PC-9 (cell line): ENCODE measurements around the gene TSHZ3. TPM values are rescaled to one million over a fixed set of nuclear protein-coding genes. Genes with fewer than 3 reads are reported as not detected.

Experiments used
- BruUV-seq: library from RNA; stranded (reverse); fragments of 400-500 nt; replicated peaks from 2 replicates; lab custom pipeline; 2021; lab: Mats Ljungman, UMichigan
- CTCF ChIA-PET: fragments of 300-600 bp; sonication (Branson Sonifier 250); formaldehyde crosslinking; loops from one replicate; lab custom pipeline; 2022; ENCODE audit warnings: antibody characterized with exemption; lab: Charles Lee
- POLR2A ChIA-PET: fragments of 300-600 bp; sonication (Branson Sonifier 250); formaldehyde crosslinking; loops from one replicate; lab custom pipeline; 2022; ENCODE audit warnings: antibody characterized with exemption; ENCODE audit not compliant: unreplicated experiment; lab: Charles Lee
- DNase-seq, 2 experiments: peaks; one replicate each; pipeline versions ENCODE4 v3.0.0 to v3.0.0-alpha.2; 2015 to 2022; ENCODE audit warnings: mixed read lengths in 1 of 2
- H2AFZ ChIP-seq: fragments of 200-600 bp; sonication (generic); 2 replicates; pipeline ENCODE4 v1.8.1; 2017; ENCODE audit warnings: antibody characterized with exemption
- H3F3A ChIP-seq: fragments of 200-600 bp; sonication (generic); 2 replicates; pipeline ENCODE4 v1.8.1; 2017; ENCODE audit warnings: antibody characterized with exemption, mild to moderate bottlenecking, low read depth; ENCODE audit not compliant: insufficient read depth
- H3K27ac ChIP-seq: fragments of 200-600 bp; sonication (generic); 2 replicates; pipeline ENCODE4 v1.6.1; 2016; ENCODE audit warnings: mixed run types
- H3K27me3 ChIP-seq: fragments of 200-600 bp; sonication (generic); 2 replicates; pipeline ENCODE4 v1.6.1; 2016; ENCODE audit warnings: low read depth, mixed run types; ENCODE audit not compliant: insufficient read depth
- H3K36me3 ChIP-seq: fragments of 200-600 bp; sonication (generic); 2 replicates; pipeline ENCODE4 v1.6.1; 2016; ENCODE audit warnings: low read depth, mixed run types
- H3K4me1 ChIP-seq: fragments of 200-600 bp; sonication (generic); replicated peaks from 2 replicates; pipeline ENCODE4 v1.6.1; 2016; ENCODE audit warnings: mixed run types; ENCODE audit not compliant: insufficient read depth
- H3K4me2 ChIP-seq: fragments of 200-600 bp; sonication (generic); 2 replicates; pipeline ENCODE4 v1.6.1; 2017; ENCODE audit warnings: mixed run types
- H3K4me3 ChIP-seq: fragments of 200-600 bp; sonication (generic); 2 replicates; pipeline ENCODE4 v1.6.1; 2016; ENCODE audit warnings: mixed run types
- H3K79me2 ChIP-seq: fragments of 200-600 bp; sonication (generic); 2 replicates; pipeline ENCODE4 v1.6.1; 2017; ENCODE audit warnings: low read depth, mixed run types
- H3K9me2 ChIP-seq: fragments of 200-600 bp; sonication (generic); 2 replicates; pipeline ENCODE4 v1.8.1; 2017; ENCODE audit warnings: mild to moderate bottlenecking; ENCODE audit not compliant: insufficient read depth
- H3K9me3 ChIP-seq: fragments of 200-600 bp; sonication (generic); 2 replicates; pipeline ENCODE4 v1.8.1; 2016; ENCODE audit warnings: low read depth; ENCODE audit not compliant: insufficient read depth
- H4K20me1 ChIP-seq: fragments of 200-600 bp; sonication (generic); 2 replicates; pipeline ENCODE4 v1.8.1; 2017; ENCODE audit not compliant: insufficient read depth
- EZH2 ChIP-seq: fragments of 200-600 bp; sonication (generic); IDR thresholded peaks from 2 replicates; pipeline ENCODE4 v1.8.0; 2017; ENCODE audit warnings: antibody characterized with exemption, low read depth
- intact Hi-C: fragments of 100-400 bp; cut with micrococcal nuclease; formaldehyde crosslinking; loops from one replicate; pipeline ENCODE4 v1.10.0; 2022; ENCODE audit not compliant: unreplicated experiment
- total RNA-seq: library from RNA; stranded (reverse); gene quantifications from 2 replicates; pipeline ENCODE4 v1.2.3, GENCODE V29; 2021
- TF ChIP-seq, protein P1 (sequence below): fragments of 200-600 bp; sonication (generic); conservative IDR thresholded peaks from 2 replicates; pipeline ENCODE4 v1.6.1; 2017; ENCODE audit warnings: mixed run types, antibody characterized with exemption, mild to moderate bottlenecking, moderate library complexity

Gene TSHZ3
- total RNA-seq, 1 experiment from 2014 or later: not detected

DNA sequence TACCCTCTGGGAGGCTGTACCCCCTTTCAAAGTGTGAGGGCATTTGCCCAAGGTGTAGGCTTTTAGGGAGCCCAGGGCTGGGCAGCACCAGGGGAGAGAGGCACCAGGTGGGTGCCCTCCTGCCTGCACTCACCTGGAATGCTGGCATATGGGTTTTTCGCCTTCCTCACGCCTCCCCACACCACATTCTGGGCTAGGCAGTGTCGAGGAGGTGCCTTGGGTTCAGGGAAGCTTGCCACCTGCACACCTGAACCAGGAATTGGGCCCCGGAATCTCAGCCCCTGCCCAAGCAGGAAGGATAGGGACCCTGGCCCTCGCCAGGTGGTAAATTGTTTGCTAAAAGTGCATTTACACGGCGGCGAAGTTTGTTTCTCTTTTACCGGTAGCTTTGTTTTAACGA is 5.1 kb upstream of the TSHZ3 start:
- H3F3A ChIP-seq: no peaks in the 10 kb centered on the region

DNA sequence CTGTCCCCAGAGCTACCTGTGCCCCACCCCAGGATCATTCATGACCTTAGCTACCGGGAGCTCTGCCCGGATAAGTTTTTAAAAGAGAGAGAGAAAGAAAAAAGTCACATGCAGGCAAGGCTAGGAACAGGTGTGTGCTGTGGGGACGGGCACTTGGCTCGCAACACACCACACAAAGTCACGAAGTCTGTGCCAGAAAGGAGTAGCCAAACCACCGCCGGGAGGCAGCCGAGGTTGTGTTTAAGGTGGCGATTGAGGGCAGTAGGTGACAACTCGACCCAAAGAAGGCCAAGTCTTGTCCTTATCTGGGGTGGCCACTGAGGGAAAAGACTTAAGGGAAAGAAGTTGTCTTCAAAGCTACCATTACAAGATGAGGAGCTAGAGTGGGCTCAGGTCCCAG is 4.6 kb upstream of the TSHZ3 start:
- peaks cover 29% of the 10 kb centered on the region for H3K27me3 ChIP-seq
- TF ChIP-seq, protein P1, sequence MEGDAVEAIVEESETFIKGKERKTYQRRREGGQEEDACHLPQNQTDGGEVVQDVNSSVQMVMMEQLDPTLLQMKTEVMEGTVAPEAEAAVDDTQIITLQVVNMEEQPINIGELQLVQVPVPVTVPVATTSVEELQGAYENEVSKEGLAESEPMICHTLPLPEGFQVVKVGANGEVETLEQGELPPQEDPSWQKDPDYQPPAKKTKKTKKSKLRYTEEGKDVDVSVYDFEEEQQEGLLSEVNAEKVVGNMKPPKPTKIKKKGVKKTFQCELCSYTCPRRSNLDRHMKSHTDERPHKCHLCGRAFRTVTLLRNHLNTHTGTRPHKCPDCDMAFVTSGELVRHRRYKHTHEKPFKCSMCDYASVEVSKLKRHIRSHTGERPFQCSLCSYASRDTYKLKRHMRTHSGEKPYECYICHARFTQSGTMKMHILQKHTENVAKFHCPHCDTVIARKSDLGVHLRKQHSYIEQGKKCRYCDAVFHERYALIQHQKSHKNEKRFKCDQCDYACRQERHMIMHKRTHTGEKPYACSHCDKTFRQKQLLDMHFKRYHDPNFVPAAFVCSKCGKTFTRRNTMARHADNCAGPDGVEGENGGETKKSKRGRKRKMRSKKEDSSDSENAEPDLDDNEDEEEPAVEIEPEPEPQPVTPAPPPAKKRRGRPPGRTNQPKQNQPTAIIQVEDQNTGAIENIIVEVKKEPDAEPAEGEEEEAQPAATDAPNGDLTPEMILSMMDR: no peak
- no peak for TF ChIP-seq EZH2
- no peaks in the 10 kb centered on the region for H4K20me1 ChIP-seq

More for the DNA sequence above, 5.1 kb upstream of the TSHZ3 start:
- H3K4me1 ChIP-seq: no peaks in the 10 kb centered on the region
- no peak for TF ChIP-seq EZH2
- TF ChIP-seq, protein P1: no peak
- H3K4me3 ChIP-seq: no peak overlapping the region
- H3K9me2 ChIP-seq: no peaks in the 10 kb centered on the region
- no peak overlapping the region for H3K27ac ChIP-seq
- H3K36me3 ChIP-seq: no peaks in the 10 kb centered on the region
- POLR2A ChIA-PET: no interaction called here
- no TSS peak for BruUV-seq
- CTCF ChIA-PET: no interaction called here
- DNase-seq: no peak
- H3K9me3 ChIP-seq: no peaks in the 10 kb centered on the region
- H2AFZ ChIP-seq: no peak overlapping the region
- intact Hi-C loops: no loop called here
- H3K79me2 ChIP-seq: no peaks in the 10 kb centered on the region
- no peaks in the 10 kb centered on the region for H4K20me1 ChIP-seq
- no peak overlapping the region for H3K4me2 ChIP-seq
- H3K27me3 ChIP-seq: peaks cover 33% of the 10 kb centered on the region

DNA sequence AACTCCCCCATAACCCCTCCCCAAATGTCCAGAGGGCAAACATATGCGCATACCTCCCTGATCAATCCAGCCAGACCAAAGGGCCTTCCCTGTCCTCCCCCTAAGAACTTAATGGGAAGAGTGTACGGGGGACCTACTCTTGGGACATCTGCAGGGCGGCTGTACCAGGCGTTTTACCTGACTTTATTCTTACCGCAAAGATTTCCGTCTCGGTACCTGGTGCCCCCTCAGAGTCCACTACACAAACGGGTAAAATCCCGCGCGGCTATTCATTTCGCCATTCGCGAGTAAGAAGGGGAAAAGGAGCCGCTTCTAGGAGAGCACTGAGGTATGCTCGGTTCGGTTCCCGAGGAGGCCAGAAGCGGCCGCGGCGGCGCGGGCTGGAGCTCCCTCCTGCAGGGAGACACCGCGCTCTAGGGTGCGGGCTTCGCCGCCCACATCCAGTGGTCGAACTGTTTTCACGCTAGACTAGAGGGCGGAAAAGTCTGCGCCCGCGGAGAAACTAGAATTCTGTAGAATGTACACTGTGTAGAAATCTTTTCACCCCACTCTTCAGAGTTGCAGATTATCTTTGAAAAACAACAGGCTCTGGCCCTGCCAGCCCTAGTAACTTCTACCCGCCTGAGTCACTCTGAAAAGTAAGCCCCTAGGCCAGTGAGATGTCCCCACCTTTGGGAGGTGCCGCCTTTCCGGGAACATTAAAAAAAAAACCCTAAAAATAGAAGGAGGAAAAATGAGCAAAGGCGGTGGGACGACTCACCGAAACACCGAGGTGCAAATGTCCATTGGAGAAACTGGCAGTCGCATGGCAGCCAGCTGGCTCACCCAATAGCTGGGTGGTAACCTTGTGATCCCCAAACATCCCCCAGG is 3.8 kb upstream of the TSHZ3 start:
- no peaks in the 10 kb centered on the region for H3F3A ChIP-seq
- peaks cover 33% of the 10 kb centered on the region for H3K27me3 ChIP-seq
- no peak overlapping the region for H3K4me2 ChIP-seq
- BruUV-seq: no TSS peak
- H2AFZ ChIP-seq: no peak overlapping the region
- H3K9me2 ChIP-seq: no peaks in the 10 kb centered on the region
- H3K4me3 ChIP-seq: no peak overlapping the region
- no peak for DNase-seq
- ChIA-PET POLR2A (no interaction called here), CTCF (no interaction called here)
- no peaks in the 10 kb centered on the region for H3K36me3 ChIP-seq
- H3K27ac ChIP-seq: no peak overlapping the region
- no peaks in the 10 kb centered on the region for H3K9me3 ChIP-seq
- H3K79me2 ChIP-seq: no peaks in the 10 kb centered on the region
- no peaks in the 10 kb centered on the region for H4K20me1 ChIP-seq
- no peaks in the 10 kb centered on the region for H3K4me1 ChIP-seq
- intact Hi-C loops: no loop called here
- TF ChIP-seq, protein P1: no peak
- TF ChIP-seq EZH2: no peak

More for the DNA sequence above, 4.6 kb upstream of the TSHZ3 start:
- intact Hi-C loops: no loop called here
- no peaks in the 10 kb centered on the region for H3F3A ChIP-seq
- H3K4me2 ChIP-seq: no peak overlapping the region
- H3K4me1 ChIP-seq: no peaks in the 10 kb centered on the region
- no peaks in the 10 kb centered on the region for H3K36me3 ChIP-seq
- BruUV-seq: no TSS peak
- H3K27ac ChIP-seq: no peak overlapping the region
- H3K9me3 ChIP-seq: no peaks in the 10 kb centered on the region
- H3K79me2 ChIP-seq: no peaks in the 10 kb centered on the region
- POLR2A ChIA-PET: no interaction called here
- H3K9me2 ChIP-seq: no peaks in the 10 kb centered on the region
- H2AFZ ChIP-seq: no peak overlapping the region
- no peak overlapping the region for H3K4me3 ChIP-seq
- CTCF ChIA-PET: no interaction called here
- DNase-seq: no peak
